GM12891 (cell line): ENCODE results near the gene ACAD10.

Experiments used
- PAX5 ChIP-seq: IDR thresholded peaks from 2 replicates; pipeline ENCODE4 v1.6.1; 2011; ENCODE audit warnings: low read length, moderate library complexity, mild to moderate bottlenecking; ENCODE audit not compliant: insufficient read depth, severe bottlenecking
- POLR2A ChIP-seq: IDR thresholded peaks from 2 replicates; pipeline ENCODE4 v1.6.1; 2011; ENCODE audit warnings: low read depth, low read length, control low read depth
- POLR2AphosphoS5 ChIP-seq: IDR thresholded peaks from 2 replicates; pipeline ENCODE4 v1.6.1; 2011; ENCODE audit warnings: low read depth, low read length, control low read depth
- POU2F2 ChIP-seq: IDR thresholded peaks from 2 replicates; pipeline ENCODE4 v1.6.1; 2011; ENCODE audit warnings: low read depth, mild to moderate bottlenecking, control low read depth, low read length, moderate library complexity
- SPI1 ChIP-seq: IDR thresholded peaks from 2 replicates; pipeline ENCODE4 v1.6.1; 2011; ENCODE audit warnings: low read depth, low read length, control low read depth
- TAF1 ChIP-seq: IDR thresholded peaks from 2 replicates; pipeline ENCODE4 v1.6.1; 2011; ENCODE audit warnings: low read depth, low read length, control low read depth

DNA sequence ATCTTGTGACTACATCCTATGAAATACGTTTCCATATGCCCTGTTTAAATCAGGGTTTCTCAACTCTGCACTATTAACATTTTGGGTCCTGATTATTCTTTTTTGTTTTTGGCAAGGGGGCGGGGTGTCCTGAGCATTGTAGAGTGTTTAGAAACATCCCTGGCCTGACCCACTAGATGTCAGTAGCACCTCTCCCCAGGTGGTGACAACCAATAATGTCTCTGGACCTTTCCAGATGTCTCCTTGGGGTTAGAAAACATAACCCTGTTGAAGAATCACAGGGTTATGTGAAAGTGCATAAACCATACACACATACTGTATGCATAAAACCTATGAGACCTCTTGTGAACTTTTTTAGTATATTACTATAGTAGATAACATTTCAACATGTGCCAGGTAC, 1.4 kb downstream of the ACAD10 start:
- TF ChIP-seq POLR2A (no peak), TAF1 (no peak), SPI1 (no peak), POLR2AphosphoS5 (no peak), PAX5 (no peak), POU2F2 (no peak)
